Epithelial cell of proximal tubule (primary cell): ENCODE results near the gene SYNGR3. TPM values are rescaled to one million over a fixed set of nuclear protein-coding genes. Genes with fewer than 3 reads are reported as not detected.

Source experiments
- DNase-seq: peaks from one replicate; pipeline ENCODE4 v3.0.0-alpha.2; 2011; ENCODE audit warnings: low read depth
- H3K4me3 ChIP-seq: 2 replicates; pipeline ENCODE4 v1.5.1; 2011; ENCODE audit warnings: low read depth, mild to moderate bottlenecking, low read length
- total RNA-seq: library from RNA; depleted of rRNA; stranded (reverse); fragments of >200 nt; gene quantifications from 2 replicates; pipeline ENCODE4 v1.2.3, GENCODE V29; 2015
- TF ChIP-seq, protein P1 (sequence below): conservative IDR thresholded peaks from 2 replicates; pipeline ENCODE4 v1.5.1; 2012; ENCODE audit warnings: low read depth, mild to moderate bottlenecking, low read length

Gene SYNGR3
- total RNA-seq, 1 donor from 2014 or later = 22.0 TPM

DNA sequence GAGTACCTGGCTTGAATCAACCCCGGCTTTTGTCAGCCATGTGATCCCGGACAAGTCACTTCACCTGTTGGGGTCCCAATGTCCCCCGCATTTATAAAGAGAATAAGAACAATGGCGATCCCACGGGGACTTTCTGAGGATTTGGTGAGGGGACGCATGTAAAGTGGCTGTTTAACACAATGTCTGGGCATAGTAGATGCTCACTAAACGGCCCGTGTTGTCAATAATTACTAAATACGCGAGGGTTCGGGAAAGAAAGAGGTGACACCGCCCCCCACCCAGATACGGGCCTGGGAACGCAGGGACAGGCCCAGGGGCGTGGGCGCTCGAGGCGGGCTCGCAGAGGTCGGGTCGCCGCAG, 1.8 kb downstream of the SYNGR3 start:
- TF ChIP-seq, protein P1, sequence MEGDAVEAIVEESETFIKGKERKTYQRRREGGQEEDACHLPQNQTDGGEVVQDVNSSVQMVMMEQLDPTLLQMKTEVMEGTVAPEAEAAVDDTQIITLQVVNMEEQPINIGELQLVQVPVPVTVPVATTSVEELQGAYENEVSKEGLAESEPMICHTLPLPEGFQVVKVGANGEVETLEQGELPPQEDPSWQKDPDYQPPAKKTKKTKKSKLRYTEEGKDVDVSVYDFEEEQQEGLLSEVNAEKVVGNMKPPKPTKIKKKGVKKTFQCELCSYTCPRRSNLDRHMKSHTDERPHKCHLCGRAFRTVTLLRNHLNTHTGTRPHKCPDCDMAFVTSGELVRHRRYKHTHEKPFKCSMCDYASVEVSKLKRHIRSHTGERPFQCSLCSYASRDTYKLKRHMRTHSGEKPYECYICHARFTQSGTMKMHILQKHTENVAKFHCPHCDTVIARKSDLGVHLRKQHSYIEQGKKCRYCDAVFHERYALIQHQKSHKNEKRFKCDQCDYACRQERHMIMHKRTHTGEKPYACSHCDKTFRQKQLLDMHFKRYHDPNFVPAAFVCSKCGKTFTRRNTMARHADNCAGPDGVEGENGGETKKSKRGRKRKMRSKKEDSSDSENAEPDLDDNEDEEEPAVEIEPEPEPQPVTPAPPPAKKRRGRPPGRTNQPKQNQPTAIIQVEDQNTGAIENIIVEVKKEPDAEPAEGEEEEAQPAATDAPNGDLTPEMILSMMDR = no peak
- H3K4me3 ChIP-seq = peak overlapping the region; percentile 26
- no peak for DNase-seq

DNA sequence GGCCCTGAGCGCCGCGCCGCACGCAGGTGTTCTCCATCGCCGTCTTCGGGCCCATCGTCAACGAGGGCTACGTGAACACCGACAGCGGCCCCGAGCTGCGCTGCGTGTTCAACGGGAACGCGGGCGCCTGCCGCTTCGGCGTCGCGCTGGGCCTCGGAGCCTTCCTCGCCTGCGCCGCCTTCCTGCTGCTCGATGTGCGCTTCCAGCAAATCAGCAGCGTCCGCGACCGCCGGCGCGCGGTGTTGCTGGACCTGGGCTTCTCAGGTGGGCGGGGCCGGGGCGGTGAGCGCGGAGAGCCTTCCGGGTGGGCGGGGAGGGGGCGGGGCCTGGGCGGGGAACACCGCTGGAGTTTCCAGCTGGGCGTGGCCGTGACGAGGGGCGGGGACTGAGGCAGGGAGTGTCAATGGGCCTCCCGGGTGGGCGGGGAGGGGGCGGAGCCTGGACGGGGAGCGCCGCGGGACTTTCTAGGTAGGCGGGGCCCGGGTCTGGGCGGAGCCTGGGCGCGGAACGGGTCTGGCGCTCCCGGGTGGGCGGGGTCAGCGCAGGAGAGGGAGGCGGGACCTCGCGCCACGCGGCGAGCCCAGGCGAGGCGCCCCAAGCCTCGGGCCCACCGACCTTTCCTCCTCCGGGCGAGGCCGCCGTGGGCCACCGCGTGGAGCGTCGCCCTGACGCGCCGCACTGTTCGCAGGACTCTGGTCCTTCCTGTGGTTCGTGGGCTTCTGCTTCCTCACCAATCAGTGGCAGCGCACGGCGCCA, 2.4 kb downstream of the SYNGR3 start:
- no peak for DNase-seq
- TF ChIP-seq, protein P1 = no peak
- peak overlapping the region; percentile 26 for H3K4me3 ChIP-seq

DNA sequence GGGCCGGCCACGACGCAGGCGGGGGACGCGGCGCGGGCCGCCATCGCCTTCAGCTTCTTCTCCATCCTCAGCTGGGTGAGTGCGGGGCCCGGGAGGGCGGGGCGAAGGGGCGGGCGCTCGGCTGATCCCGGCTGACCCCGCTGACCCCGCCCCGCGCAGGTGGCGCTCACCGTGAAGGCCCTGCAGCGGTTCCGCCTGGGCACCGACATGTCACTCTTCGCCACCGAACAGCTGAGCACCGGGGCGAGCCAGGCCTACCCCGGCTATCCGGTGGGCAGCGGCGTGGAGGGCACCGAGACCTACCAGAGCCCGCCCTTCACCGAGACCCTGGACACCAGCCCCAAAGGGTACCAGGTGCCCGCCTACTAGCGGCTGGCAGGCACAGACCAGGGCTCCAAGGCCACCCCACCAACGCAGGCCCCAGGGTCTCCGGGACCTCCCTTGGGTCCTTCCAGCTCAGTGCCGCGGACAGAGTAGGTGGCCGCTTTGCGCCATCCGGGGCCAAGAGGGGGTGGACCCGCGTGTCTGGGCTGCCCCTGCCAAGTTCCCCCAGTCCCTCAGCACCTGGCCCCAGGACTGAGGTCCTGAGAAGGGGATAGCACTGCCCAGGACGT, 3.0 kb downstream of the SYNGR3 start:
- H3K4me3 ChIP-seq = no peak overlapping the region

DNA sequence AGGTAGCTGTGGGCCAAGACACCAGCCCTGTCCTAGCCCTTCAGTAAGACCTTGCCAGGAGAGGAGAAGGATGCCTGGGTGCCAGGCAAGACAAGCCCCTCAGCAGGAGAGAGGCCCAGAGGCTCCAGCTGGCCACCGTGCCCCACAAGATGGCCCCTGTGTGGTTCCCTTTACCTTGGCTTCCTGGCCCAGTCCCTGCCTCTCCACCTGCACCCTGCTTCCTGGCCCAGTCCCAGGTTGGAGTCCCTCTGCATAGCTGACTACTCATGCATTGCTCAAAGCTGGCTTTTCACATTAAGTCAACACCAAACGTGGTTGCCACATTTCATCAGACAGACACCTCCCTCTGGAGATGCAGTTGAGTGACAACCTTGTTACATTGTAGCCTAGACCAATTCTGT, 4.0 kb downstream of the SYNGR3 start:
- DNase-seq = peak; percentile 59
- H3K4me3 ChIP-seq = no peak overlapping the region
- TF ChIP-seq, protein P1 = no peak

More for the DNA sequence above, 3.0 kb downstream of the SYNGR3 start:
- no peak for DNase-seq
- TF ChIP-seq, protein P1 = no peak

DNA sequence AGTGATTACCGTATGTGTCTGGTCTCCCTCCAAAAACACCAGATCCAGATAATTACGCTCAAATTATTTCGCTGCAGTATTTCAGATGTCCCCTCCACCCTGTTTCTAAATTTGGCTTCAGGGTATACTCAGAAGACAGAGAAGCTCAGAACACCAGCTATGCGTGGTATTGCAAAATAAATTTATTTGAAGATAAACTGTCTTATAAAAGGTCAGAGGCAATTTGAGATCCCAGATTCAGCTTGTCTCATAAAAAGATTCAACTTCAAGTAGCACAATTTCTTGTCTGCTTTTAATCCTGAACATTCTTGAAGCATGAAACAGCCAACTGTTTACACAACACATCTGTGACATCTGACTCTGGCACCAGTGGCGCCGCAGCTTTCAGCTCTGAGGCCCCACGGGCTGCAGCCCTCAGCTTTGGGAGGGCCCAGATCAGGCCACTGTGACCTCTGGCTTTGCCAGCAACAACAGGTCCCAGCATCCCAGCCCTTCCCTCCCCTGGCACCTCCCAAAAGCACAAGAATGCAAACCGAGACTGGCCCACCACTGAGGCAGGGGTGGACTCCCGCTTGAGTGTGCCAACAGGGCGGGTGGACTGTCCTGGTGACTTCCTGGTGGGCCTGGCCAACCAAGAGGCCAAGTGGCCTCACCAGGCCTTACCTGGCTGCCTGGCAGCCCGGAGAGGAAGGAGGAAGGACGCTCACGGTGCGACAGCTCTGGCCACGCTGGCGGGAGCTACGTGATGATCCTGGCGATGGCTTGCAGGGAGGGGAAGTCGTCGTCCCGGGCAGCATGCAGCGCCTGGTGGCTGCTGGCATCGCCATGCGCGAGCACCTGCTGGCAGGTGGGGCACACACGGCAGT, 8.0 kb downstream of the SYNGR3 start:
- TF ChIP-seq, protein P1 = no peak
- DNase-seq = no peak
- no peak overlapping the region for H3K4me3 ChIP-seq

DNA sequence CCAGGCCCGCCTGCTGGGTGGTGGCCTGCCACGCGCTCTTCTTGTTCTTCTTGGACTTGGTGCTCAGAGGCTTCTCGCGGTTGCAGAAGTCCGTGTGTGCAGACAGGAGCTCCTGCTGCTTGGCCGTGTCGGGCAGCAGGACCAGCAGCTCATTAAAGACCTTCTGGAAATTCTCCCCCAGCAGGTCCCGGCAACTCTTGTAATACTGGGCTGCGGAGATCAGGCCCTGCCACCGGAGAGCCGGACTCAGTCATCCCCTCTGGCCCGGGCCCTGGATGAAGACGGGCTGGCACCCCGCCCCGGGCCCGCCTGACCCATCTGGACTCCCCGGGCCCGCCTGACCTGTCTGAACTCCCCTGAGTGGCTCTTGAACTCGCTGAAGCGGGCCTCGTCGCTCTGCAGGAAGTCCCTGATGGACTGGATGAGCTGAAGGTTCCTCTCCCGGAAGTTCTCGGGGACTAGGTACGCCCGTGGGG, 8.6 kb downstream of the SYNGR3 start:
- TF ChIP-seq, protein P1 = no peak
- no peak for DNase-seq

More for the DNA sequence above, 8.6 kb downstream of the SYNGR3 start:
- no peak overlapping the region for H3K4me3 ChIP-seq
